ENCODE results near the gene RFXANK. TPM values are rescaled to one million over a fixed set of nuclear protein-coding genes. Genes with fewer than 3 reads are reported as not detected.
A peak's percentile ranks its signal among the peaks of the same experiment; 100 is the strongest.

Gene RFXANK
- polyA plus RNA-seq, 2 of the 4 experiments (the other 2 are of a cell fraction) = 23.4 to 30.6 TPM

GRCh38 chr19:19167612-19168011, 24.4 kb upstream of the RFXANK start (continued):
- no peak for TF ChIP-seq ESRRA (IDR thresholded peaks at IDR 0.05; ENCODE audit: borderline replicate concordance, low read length)
- no peak for TF ChIP-seq GATA3 (IDR thresholded peaks at IDR 0.05; ENCODE audit: borderline replicate concordance)
- no peak for TF ChIP-seq MAZ (IDR thresholded peaks at IDR 0.05; ENCODE audit: borderline replicate concordance, low read depth, low read length)

- TF ChIP-seq POLR2AphosphoS2 (conservative IDR thresholded peaks at IDR 0.05; ENCODE audit: low read length) (no peak), HOXB13 (CRISPR knock-in tag; IDR thresholded peaks at IDR 0.05; ENCODE audit: low read depth) (no peak), EHF (CRISPR knock-in tag; IDR thresholded peaks at IDR 0.05) (no peak), GATA3 (IDR thresholded peaks at IDR 0.05; ENCODE audit: borderline replicate concordance) (no peak)
- Histone ChIP-seq H3K27ac (no peak overlapping the region), H3K4me3 (no peak overlapping the region), H3K4me1 (peaks cover 5% of the 10 kb centered on the region; the same call in 1 of the 3 replicates), H3K4me2 (no peak overlapping the region), H3K9me3 (no peaks in the 10 kb centered on the region)
- DNase-seq (ENCODE audit: low read depth in 1 of 2, low spot score in 1 of 2) (no peak), ATAC-seq (no peak; a peak in 1 of 6 replicates), FAIRE-seq (no peak)
- CTCF ChIA-PET = no interaction called here
- POLR2A ChIA-PET = interaction anchor here (0.7 kb wide), 1 partner anchor 9 kb away, joined by 4 read pairs; no protein-coding TSS in a partner anchor
- 76% methylated on average over 7 of the region's 9 CpGs for WGBS (ENCODE audit: missing lambda C conversion rate)
Measured at GRCh38 chr19:19169236-19170052, 22.6 kb upstream of the RFXANK start.

GRCh38 chr19:19170053-19170872, 21.8 kb upstream of the RFXANK start, which contains the start of gene MEF2B:
TSS of gene MEF2B (minus strand) at chr19:19170263. CDS start at chr19:19150735, 19,528 bp downstream.
- Histone ChIP-seq H3K27ac (no peak within 1 kb of the TSS), H3K9me3 (no peaks in the 10 kb centered on the region), H3K4me3 (no peak within 1 kb of the TSS), H3K4me2 (no peak within 1 kb of the TSS), H3K4me1 (peaks cover 5% of the 10 kb centered on the region; the same call in 1 of the 3 replicates)
- DNase-seq (ENCODE audit: low read depth in 1 of 2, low spot score in 1 of 2) (peak in 1 of 2 experiments; percentile 18), FAIRE-seq (no peak), ATAC-seq (peak; percentile 26 to 70; a peak in 3 of 6 replicates)
- POLR2A ChIA-PET = no interaction called here
- CTCF ChIA-PET = no interaction called here
- TF ChIP-seq ESRRA (IDR thresholded peaks at IDR 0.05; ENCODE audit: borderline replicate concordance, low read length) (no peak), POLR2AphosphoS2 (conservative IDR thresholded peaks at IDR 0.05; ENCODE audit: low read length) (no peak), FOSL2 (IDR thresholded peaks at IDR 0.05) (no peak), FOSL2 (CRISPR knock-in tag; IDR thresholded peaks at IDR 0.05) (no peak), CBX2 (IDR thresholded peaks at IDR 0.05; ENCODE audit: borderline replicate concordance, low read depth) (no peak), NFE2L2 (conservative IDR thresholded peaks at IDR 0.05; ENCODE audit: low read length) (no peak), KDM5A (IDR thresholded peaks at IDR 0.05) (no peak)
- 86% methylated on average over 29 of the region's 56 CpGs for WGBS (ENCODE audit: missing lambda C conversion rate)

- no peak for ATAC-seq
- POLR2A ChIA-PET = no interaction called here
Measured at GRCh38 chr19:19170873-19171672, 21.0 kb upstream of the RFXANK start.

More at GRCh38 chr19:19170873-19171672, 21.0 kb upstream of the RFXANK start:
- H3K27ac ChIP-seq = no peak overlapping the region; a peak in 1 of 6 replicates
- 97% methylated on average over 5 of the region's 6 CpGs for WGBS (ENCODE audit: missing lambda C conversion rate)
- CTCF ChIA-PET = no interaction called here
- H3K4me1 ChIP-seq = peaks cover 5% of the 10 kb centered on the region; the same call in 1 of the 3 replicates
- no peak overlapping the region for H3K4me2 ChIP-seq
- FAIRE-seq (no peak), DNase-seq (ENCODE audit: low read depth in 1 of 2, low spot score in 1 of 2) (no peak)
- TF ChIP-seq TFCP2L1 (CRISPR knock-in tag; IDR thresholded peaks at IDR 0.05) (no peak), ZC3H11A (IDR thresholded peaks at IDR 0.05) (no peak), HDAC2 (IDR thresholded peaks at IDR 0.05) (no peak), SMC3 (IDR thresholded peaks at IDR 0.05) (no peak), EP300 (IDR thresholded peaks at IDR 0.05) (no peak), KDM1A (IDR thresholded peaks at IDR 0.05; ENCODE audit: low read depth) (no peak)
- no peaks in the 10 kb centered on the region for H3K9me3 ChIP-seq
- H3K4me3 ChIP-seq = no peak overlapping the region
